Gastroesophageal sphincter (tissue), 3 donors: ENCODE data around the gene DNASE1L2.
A peak's percentile ranks its signal among the peaks of the same experiment; 100 is the strongest.

ENCODE experiments used
- POLR2A ChIP-seq, 2 donors: fragments of 450-650 bp; IDR thresholded peaks; one replicate each; pipeline ENCODE4 v1.6.1; 2017; ENCODE audit warnings: antibody characterized with exemption in 2 of 2, mild to moderate bottlenecking in 2 of 2, moderate library complexity in 1 of 2
- POLR2AphosphoS5 ChIP-seq: sonication (generic); formaldehyde crosslinking; IDR thresholded peaks from one replicate; pipeline ENCODE4 v1.6.1; 2017; ENCODE audit warnings: antibody characterized with exemption
- TF ChIP-seq, protein P1 (sequence below), 4 experiments: fragments of 200-600 bp in 2 of 4; fragments of 450-650 bp in 2 of 4; sonication (generic) in 1 of 4; IDR thresholded peaks; one replicate each; pipeline ENCODE4 v1.5.1; 2017 to 2019; ENCODE audit warnings: antibody characterized with exemption in 4 of 4, mild to moderate bottlenecking in 2 of 4, moderate library complexity in 2 of 4

DNA sequence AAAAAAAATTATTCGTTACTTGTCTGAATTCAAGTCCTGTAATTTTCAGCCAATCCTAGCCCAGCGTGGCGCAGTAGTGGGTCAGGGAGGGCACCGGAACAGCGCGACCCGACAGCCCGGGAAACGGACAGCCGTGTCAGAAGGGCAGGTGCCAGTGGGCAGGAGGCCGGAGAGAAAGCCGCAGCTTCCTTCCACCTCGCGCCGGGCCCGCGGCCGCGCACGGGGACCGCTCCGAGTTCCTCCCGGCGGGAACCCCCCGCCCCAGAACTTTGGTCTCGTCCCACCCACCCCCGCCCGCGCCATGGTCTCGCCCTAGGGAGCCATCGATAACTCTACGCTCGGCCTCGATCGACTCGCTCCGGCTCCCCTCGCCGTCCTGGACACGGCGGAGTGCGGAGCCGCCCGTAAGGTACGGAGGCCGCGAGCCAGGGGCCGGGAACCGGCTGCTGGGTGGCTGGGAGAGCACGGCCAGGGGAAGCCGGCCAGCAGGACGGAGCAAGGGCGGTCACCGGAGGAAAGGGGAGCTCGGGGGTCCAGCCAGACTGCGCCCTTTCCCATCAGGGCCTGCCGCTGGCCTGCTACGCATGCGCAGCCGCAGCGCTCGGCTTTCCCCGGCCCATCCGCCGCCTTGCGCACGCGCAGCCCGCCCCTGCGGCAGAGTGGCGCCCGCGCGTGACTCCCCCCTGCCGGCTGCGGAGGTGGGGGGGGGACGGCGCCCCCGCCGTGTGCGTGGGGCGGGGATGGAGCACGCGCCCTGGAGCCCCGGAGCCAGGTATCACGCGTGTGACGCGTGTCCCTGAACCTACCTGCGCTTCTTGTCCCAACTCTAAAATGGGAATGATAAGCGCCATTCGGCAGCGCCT lies 30.9 kb upstream of the DNASE1L2 start, which contains the start of gene MLST8:
- TF ChIP-seq POLR2A (IDR thresholded peaks at IDR 0.05) (peak; percentile 89), POLR2AphosphoS5 (peak; percentile 92)
- TF ChIP-seq, protein P1, sequence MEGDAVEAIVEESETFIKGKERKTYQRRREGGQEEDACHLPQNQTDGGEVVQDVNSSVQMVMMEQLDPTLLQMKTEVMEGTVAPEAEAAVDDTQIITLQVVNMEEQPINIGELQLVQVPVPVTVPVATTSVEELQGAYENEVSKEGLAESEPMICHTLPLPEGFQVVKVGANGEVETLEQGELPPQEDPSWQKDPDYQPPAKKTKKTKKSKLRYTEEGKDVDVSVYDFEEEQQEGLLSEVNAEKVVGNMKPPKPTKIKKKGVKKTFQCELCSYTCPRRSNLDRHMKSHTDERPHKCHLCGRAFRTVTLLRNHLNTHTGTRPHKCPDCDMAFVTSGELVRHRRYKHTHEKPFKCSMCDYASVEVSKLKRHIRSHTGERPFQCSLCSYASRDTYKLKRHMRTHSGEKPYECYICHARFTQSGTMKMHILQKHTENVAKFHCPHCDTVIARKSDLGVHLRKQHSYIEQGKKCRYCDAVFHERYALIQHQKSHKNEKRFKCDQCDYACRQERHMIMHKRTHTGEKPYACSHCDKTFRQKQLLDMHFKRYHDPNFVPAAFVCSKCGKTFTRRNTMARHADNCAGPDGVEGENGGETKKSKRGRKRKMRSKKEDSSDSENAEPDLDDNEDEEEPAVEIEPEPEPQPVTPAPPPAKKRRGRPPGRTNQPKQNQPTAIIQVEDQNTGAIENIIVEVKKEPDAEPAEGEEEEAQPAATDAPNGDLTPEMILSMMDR (IDR thresholded peaks at IDR 0.05): peak in 1 of 4 experiments; percentile 41
